ENCODE data around the gene TMEM205. TPM values are rescaled to one million over a fixed set of nuclear protein-coding genes. Genes with fewer than 3 reads are reported as not detected.
"Not testable (repeated sequence)": the region's sequence is repeated elsewhere in the genome, so short reads cannot be mapped to it uniquely, and the experiment has no call there.

Gene TMEM205
- total and polyA plus RNA-seq, 12 donors = 135 to 1,314 (median 262) TPM

DNA sequence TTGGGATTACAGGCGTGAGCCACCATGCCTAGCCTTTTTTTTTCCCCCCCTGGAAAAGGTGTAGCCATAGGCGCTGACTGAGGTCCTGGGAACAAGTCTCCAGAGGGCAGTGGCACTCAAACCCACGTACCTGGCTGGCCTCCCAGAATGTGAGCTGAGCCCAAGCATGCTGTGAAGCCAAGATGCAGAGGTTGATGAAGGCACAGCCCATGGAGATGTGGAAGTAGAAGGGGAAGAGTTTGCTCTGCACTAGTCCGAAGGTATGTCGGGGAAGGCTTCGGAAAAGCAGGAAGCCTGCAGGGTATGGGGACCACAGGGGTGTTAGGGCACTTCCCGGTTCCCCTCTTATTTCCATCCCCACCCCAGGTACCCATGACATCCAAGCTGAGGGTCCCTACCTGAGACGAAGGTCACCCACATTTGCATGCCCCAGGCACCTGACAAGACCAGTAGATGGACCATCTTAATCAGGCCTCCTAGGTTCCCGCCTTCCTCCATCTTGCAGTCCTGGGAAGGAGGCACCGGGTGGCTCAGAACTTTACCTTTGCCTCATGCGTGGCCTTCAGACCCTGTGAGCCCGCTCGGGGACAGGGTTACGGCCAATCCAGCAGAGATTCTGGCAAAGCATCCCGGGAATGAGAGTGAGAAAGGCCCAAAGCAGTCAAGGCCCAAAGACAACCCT lies 805 bp downstream of the TMEM205 start:
- intact Hi-C loops (cut with DNase I) = no loop called here
- no peaks in the 10 kb centered on the region for H3K9me3 ChIP-seq (replicated peaks in 1 of 3)
- WGBS, 4 donors = 43 to 61% (median 47%) methylated on average over 7 to 15 of the region's 15 CpGs

DNA sequence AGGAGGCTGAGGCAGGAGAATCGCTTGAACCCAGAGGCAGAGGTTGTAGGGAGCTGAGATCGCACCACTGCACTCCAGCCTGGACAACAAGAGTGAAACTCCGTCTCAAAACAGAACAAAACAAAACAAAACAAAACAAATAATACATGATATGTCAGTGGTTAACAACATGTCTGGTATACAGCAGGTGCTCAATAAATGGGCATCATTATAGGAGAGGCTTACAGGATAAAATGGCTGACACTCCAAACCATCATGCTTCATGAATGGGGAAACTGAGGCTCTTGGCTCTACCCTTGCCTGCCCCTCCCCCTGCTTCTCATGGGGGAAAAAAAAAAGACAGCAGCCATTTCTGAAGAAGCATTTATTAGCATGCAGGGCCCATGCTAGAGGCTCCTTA lies 3.6 kb downstream of the TMEM205 start:
- TF ChIP-seq, protein P1, sequence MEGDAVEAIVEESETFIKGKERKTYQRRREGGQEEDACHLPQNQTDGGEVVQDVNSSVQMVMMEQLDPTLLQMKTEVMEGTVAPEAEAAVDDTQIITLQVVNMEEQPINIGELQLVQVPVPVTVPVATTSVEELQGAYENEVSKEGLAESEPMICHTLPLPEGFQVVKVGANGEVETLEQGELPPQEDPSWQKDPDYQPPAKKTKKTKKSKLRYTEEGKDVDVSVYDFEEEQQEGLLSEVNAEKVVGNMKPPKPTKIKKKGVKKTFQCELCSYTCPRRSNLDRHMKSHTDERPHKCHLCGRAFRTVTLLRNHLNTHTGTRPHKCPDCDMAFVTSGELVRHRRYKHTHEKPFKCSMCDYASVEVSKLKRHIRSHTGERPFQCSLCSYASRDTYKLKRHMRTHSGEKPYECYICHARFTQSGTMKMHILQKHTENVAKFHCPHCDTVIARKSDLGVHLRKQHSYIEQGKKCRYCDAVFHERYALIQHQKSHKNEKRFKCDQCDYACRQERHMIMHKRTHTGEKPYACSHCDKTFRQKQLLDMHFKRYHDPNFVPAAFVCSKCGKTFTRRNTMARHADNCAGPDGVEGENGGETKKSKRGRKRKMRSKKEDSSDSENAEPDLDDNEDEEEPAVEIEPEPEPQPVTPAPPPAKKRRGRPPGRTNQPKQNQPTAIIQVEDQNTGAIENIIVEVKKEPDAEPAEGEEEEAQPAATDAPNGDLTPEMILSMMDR (IDR thresholded peaks at IDR 0.05) = no peak
- no peak for TF ChIP-seq POLR2A (IDR thresholded peaks at IDR 0.05)
- H3K27me3 ChIP-seq = no peaks in the 10 kb centered on the region
- DNase-seq = no peak
- H3K4me1 ChIP-seq (replicated peaks in 1 of 2) = peaks cover 35 to 44% of the 10 kb centered on the region in 2 donors
- intact Hi-C loops (cut with DNase I) = no loop called here
- H3K4me3 ChIP-seq = no peak overlapping the region
- H3K27ac ChIP-seq = no peak overlapping the region
- H3K36me3 ChIP-seq (replicated peaks in 1 of 2) = no peaks in the 10 kb centered on the region
- H3K9me3 ChIP-seq (replicated peaks in 1 of 3) = no peaks in the 10 kb centered on the region
- WGBS, 4 donors = 89 to 98% (median 94%) methylated on average over 3 of the region's 3 CpGs

More for the DNA sequence above, 805 bp downstream of the TMEM205 start:
- Histone ChIP-seq H3K27me3 (no peaks in the 10 kb centered on the region), H3K36me3 (replicated peaks in 1 of 2) (no peaks in the 10 kb centered on the region), H3K27ac (peak overlapping the region; percentile 65 to 87 (median 75)), H3K4me1 (replicated peaks in 1 of 2) (peaks cover 24 to 32% of the 10 kb centered on the region in 2 donors), H3K4me3 (peak overlapping the region in 3 of 4 donors; percentile 59 to 89 (median 82))
- TF ChIP-seq, protein P1 (IDR thresholded peaks at IDR 0.05) = no peak
- TF ChIP-seq POLR2A (IDR thresholded peaks at IDR 0.05) = no peak
- peak in 3 of 7 donors; percentile 37 to 53 (median 44) for DNase-seq

DNA sequence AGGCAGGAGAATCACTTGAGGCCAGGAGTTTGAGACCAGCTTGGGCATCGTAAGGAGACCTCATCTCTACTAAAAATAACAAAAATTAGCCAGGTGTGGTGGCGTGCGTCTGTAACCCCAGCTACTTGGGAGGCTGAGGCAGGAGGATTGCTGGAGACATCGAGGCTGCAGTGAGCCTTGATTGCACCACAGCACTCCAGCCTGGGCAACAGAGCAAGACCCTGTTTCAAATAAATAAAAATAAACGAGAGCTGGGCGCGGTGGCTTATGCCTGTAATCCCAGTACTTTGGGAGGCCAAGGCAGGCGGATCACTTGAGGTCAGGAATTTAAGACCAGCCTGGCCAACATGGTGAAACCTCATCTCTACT lies 6.0 kb downstream of the TMEM205 start:
- WGBS, 4 donors = 73 to 87% (median 82%) methylated on average over 8 of the region's 8 CpGs
- DNase-seq; intact Hi-C loops (cut with DNase I); H3K27me3 ChIP-seq; H3K9me3 ChIP-seq (replicated peaks in 1 of 3): not testable (repeated sequence)
- Histone ChIP-seq H3K4me3 (peak overlapping the region in 1 of 4 donors; percentile 86), H3K27ac (peak overlapping the region in 3 of 5 donors; percentile 16 to 76 (median 67)), H3K36me3 (replicated peaks in 1 of 2) (peaks cover 0 to 16% of the 10 kb centered on the region in 2 donors), H3K4me1 (replicated peaks in 1 of 2) (peaks cover 27 to 31% of the 10 kb centered on the region in 2 donors)

DNA sequence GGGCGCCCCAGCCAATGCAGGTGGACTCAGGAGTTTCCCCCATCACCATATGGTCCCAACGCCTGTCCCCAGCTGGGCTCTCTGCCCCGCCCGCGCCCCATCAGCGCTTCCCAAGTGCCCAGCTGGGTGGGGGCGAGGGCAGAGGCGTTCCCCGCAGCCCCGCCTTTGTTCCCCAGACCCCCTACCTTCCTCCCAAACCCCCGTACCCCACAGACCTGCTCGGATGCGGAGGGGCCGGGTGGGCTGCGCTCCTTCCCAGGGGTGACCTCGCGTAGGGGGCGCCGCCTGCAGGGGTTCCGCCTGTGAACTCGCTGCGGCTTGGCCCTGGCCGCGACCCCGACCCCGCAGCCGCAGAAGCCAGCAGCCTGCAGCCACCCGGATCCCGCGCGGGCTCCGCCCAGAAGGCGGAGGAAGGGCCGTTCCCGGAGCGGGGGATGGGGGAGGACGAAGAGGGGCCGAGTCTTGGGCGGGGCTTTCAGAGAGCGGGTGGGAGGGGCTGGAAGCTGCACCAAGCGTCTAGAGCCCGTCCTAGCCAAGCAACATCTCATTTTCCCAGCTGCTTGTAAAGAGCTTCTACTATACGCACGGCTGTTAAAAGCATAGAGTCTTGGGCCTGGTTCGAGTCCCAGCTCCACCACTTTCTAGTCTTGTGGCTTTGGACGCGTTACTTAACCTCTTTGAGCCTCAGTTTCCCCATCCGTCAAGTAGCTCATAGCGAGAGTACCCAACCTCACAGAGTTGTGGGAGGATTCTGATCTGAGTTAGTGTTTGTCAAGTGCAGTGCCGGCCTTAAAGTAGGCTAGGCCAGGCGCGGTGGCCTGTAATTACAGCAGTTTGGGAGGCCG lies 6.6 kb downstream of the TMEM205 start, which contains the start of gene RAB3D:
RAB3D (minus strand) TSS at position 404 of the 845 bp plus-strand sequence. CDS start 2,258 bp downstream, outside the sequence.
- peak in 1 of 2 donors; percentile 28 for TF ChIP-seq POLR2A (IDR thresholded peaks at IDR 0.05)
- TF ChIP-seq, protein P1 (IDR thresholded peaks at IDR 0.05) = no peak
- H3K36me3 ChIP-seq (replicated peaks in 1 of 2) = peaks cover 0 to 22% of the 10 kb centered on the region in 2 donors
- DNase-seq = peak; percentile 91 to 95 (median 94)
- H3K27me3 ChIP-seq = no peaks in the 10 kb centered on the region
- 8 to 28% (median 13%) methylated on average over 8 to 53 of the region's 53 CpGs for WGBS, 4 donors
- intact Hi-C loops (cut with DNase I) = no loop called here
- peak within 1 kb of the TSS in 4 of 5 donors; percentile 2 to 76 (median 42) for H3K27ac ChIP-seq
- no peaks in the 10 kb centered on the region for H3K9me3 ChIP-seq (replicated peaks in 1 of 3)
- peak within 1 kb of the TSS in 3 of 4 donors; percentile 56 to 86 (median 78) for H3K4me3 ChIP-seq
- H3K4me1 ChIP-seq (replicated peaks in 1 of 2) = peaks cover 22 to 25% of the 10 kb centered on the region in 2 donors

Data from adrenal gland (tissue), 12 donors.